Ishikawa (cell line): ENCODE measurements around the gene DUSP18.

Source experiments
- TAF1 ChIP-seq: IDR thresholded peaks from 2 replicates; pipeline ENCODE4 v1.6.1; 2012; ENCODE audit warnings: low read depth, mild to moderate bottlenecking
- TCF12 ChIP-seq: IDR thresholded peaks from 2 replicates; pipeline ENCODE4 v1.6.1; 2012; ENCODE audit warnings: low read depth

GRCh38 chr22:30648825-30649224, 18.9 kb downstream of the DUSP18 start:
- TF ChIP-seq TCF12 = no peak
- TF ChIP-seq TAF1 = no peak
